K562 (cell line): ENCODE data around the gene RSPH10B. TPM values are rescaled to one million over a fixed set of nuclear protein-coding genes. Genes with fewer than 3 reads are reported as not detected.

Experiments
- ATF1 ChIP-seq, 2 experiments: fragments of 450-650 bp in 1 of 2; IDR thresholded peaks; 2 replicates each; pipeline ENCODE4 v1.6.1; 2016; ENCODE audit warnings: missing compliant biosample characterization in 1 of 2, missing genetic modification characterization in 1 of 2
- CREB5 ChIP-seq: fragments of 250-450 bp; sonication (Bioruptor Pico); IDR thresholded peaks from 2 replicates; pipeline ENCODE4 v1.5.0; 2020; ENCODE audit warnings: mild to moderate bottlenecking
- CUX1 ChIP-seq: fragments of 200-800 bp; sonication (Bioruptor generic); IDR thresholded peaks from 2 replicates; pipeline ENCODE4 v1.6.1; 2016; ENCODE audit warnings: missing genetic modification characterization, missing compliant biosample characterization
- HOMEZ ChIP-seq: fragments of 250-450 bp; sonication (Bioruptor Pico); IDR thresholded peaks from 2 replicates; pipeline ENCODE4 v1.4.0; 2020; ENCODE audit warnings: mild to moderate bottlenecking, moderate library complexity
- HOXB6 ChIP-seq: fragments of 250-450 bp; sonication (Bioruptor Pico); IDR thresholded peaks from 2 replicates; pipeline ENCODE4 v1.5.1; 2022; ENCODE audit warnings: mild to moderate bottlenecking, borderline replicate concordance
- ILF3 ChIP-seq: fragments of 450-650 bp; IDR thresholded peaks from 2 replicates; pipeline ENCODE4 v1.6.1; 2018; ENCODE audit warnings: antibody characterized with exemption, mild to moderate bottlenecking, moderate library complexity, borderline replicate concordance
- SMARCB1 ChIP-seq: IDR thresholded peaks from 2 replicates; pipeline ENCODE4 v1.6.1; 2011; ENCODE audit warnings: improper control_type of control experiment, low read depth; ENCODE audit not compliant: insufficient read length
- SUPT5H ChIP-seq: fragments of 450-650 bp; IDR thresholded peaks from 2 replicates; pipeline ENCODE4 v1.6.1; 2016
- THAP12 ChIP-seq: fragments of 250-450 bp; sonication (Bioruptor Pico); IDR thresholded peaks from 2 replicates; pipeline ENCODE4 v1.9.0; 2021; ENCODE audit warnings: mild to moderate bottlenecking, inconsistent platforms
- USF2 ChIP-seq: sonication (generic); formaldehyde crosslinking; IDR thresholded peaks from 2 replicates; pipeline ENCODE4 v1.5.0; 2020; ENCODE audit warnings: missing genetic modification reagents
- ZNF347 ChIP-seq: fragments of 450-650 bp; formaldehyde crosslinking; IDR thresholded peaks from 2 replicates; pipeline ENCODE4 v1.4.0; 2020; ENCODE audit warnings: low read depth, mild to moderate bottlenecking, moderate library complexity
- ZNF778 ChIP-seq: fragments of 450-650 bp; formaldehyde crosslinking; IDR thresholded peaks from 2 replicates; pipeline ENCODE4 v1.4.0; 2020; ENCODE audit warnings: mild to moderate bottlenecking, moderate library complexity
- polyA plus RNA-seq, 8 experiments: library from polyadenylated mRNA; depleted of rRNA in 4 of 8; stranded (reverse) in 5 of 8; unstranded in 3 of 8; fragments of >200 nt; fragmentation: Nextera tagmentation in 2 of 8; fragmentation: Illumina TruSeq in 1 of 8; extraction: Ambion mirVana in 2 of 8; extraction: Trizol in 1 of 8; gene quantifications; 2 replicates each; pipeline versions ENCODE4 v1.2.1 to v1.2.3, GENCODE V29; 2011 to 2014; ENCODE audit warnings: inconsistent platforms in 1 of 8, missing spikeins in 1 of 8
- total RNA-seq, 7 experiments: library from RNA; depleted of rRNA in 6 of 7; stranded (reverse); fragments of >200 nt in 6 of 7; fragmentation: Illumina TruSeq in 2 of 7; extraction: Trizol in 2 of 7; gene quantifications; 2 replicates each; pipeline versions ENCODE4 v1.2.1 to v1.2.3, GENCODE V29; 2011 to 2021; ENCODE audit warnings: low replicate concordance in 1 of 7

The RSPH10B gene
- total and polyA plus RNA-seq, 9 of the 15 experiments (the other 6 are each of a cell fraction or from before 2014, with no cell fraction given), result 0.01 to 0.09 TPM; not detected in 7

- TF ChIP-seq HOXB6, result no peak
- peak; percentile 88 for TF ChIP-seq HOMEZ
- no peak for TF ChIP-seq ZNF347 (CRISPR knock-in tag)
- no peak; the same call in 1 of the 2 replicates for TF ChIP-seq ILF3
- TF ChIP-seq CUX1 (CRISPR knock-in tag), result no peak
- TF ChIP-seq SUPT5H, result peak; percentile 93
- TF ChIP-seq THAP12 (CRISPR knock-in tag), result peak; percentile 82; the same call in 1 of the 2 replicates
- peak; percentile 61 for TF ChIP-seq ATF1 (CRISPR knock-in tag; IDR thresholded peaks at IDR 0.05)
- TF ChIP-seq ATF1 (tag; IDR thresholded peaks at IDR 0.05), result peak; percentile 98
- TF ChIP-seq SMARCB1, result no peak
- TF ChIP-seq USF2 (CRISPR knock-in tag), result peak; percentile 67
- no peak for TF ChIP-seq ZNF778
- TF ChIP-seq CREB5 (CRISPR knock-in tag), result no peak
Observed at GRCh38 chr7:6008668-6009611, 38.5 kb upstream of the RSPH10B start, which contains the start of the genes AIMP2 and PMS2 (continued).
